ENCODE results near the gene SWAP70.

The SWAP70 gene

DNA sequence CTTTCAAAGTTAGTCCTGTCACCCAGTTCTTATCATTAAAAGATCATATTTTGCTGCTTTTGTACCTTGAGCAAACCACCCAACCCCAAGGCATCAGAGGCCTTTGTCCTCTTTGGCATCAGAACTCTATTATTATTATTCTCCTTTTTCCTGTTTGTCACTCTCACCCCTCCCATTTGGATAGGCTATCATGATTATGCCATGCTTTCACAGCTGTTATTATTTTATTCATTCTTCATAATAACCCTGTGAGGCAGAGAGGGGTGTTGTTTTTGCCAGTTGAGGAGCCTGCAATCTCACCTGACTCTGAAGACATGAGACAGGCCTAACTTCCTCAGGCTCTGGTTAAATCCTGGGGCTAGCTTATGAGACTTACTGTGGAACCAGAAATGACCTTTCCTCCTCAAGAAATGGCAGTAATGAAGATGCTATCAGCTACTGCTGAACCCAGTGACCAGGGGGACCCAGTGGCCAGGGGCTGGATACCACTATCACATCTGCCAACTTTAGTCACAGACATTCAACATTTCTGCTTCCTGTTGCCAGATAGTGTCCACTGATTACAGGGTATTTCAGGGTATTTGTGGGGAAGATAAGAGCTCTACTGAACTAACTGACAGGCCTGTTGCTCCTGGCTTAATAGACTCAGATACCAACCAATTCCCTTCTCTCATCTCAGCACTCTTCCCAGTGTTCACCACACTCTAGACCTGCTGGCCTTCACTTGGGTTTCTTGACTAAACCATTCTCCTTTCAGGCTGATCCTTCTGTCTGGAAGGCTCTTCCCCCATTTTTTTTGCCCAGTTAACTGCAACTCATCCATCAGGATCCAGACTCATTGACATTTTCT is 11.8 kb upstream of the SWAP70 start:
- no peak for DNase-seq

DNA sequence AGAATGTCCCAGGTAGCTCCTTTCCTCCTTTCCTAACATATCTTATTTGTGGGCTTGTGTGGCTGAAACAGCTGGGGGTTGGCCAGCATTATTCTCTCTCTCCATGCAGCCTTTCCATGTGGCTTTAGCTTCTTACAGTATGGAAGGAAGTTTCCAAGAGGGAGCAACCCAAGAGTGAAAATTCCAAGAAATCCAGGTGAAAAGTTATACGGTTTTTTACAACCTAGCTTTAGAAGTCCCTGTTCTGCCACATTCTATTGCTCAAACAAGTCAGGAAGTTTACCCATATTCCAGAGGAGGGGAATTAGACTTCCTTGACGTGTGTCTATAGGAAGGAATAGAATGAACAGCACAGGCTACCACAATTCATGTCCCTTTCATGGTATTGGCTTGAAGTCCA is 10.0 kb upstream of the SWAP70 start:
- DNase-seq, result no peak

- DNase-seq, result no peak
These were observed 7.0 kb upstream of the SWAP70 start for GRCh38 chr11:9656864-9657263.

GRCh38 chr11:9657531-9657930 is 6.3 kb upstream of the SWAP70 start:
- no peak for DNase-seq

DNA sequence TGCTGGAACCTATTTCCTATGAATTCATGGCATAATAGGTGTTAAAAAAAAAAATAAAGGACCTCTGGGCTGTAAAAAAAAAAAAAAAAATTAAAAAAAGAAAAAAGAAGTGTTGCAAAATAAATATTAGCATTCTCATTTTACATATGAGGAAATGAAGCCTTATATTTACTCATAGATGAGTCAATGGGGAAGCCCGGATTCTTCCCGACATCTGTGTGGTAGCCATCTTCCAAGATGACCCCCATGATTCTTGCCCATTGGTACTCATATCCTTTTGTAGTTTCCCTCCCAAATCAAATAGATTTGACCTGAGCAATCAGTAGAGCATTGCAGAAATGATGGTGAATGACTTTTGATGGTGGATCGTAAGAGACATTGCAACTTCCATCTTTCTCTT is 3.0 kb upstream of the SWAP70 start:
- no peak for DNase-seq

DNA sequence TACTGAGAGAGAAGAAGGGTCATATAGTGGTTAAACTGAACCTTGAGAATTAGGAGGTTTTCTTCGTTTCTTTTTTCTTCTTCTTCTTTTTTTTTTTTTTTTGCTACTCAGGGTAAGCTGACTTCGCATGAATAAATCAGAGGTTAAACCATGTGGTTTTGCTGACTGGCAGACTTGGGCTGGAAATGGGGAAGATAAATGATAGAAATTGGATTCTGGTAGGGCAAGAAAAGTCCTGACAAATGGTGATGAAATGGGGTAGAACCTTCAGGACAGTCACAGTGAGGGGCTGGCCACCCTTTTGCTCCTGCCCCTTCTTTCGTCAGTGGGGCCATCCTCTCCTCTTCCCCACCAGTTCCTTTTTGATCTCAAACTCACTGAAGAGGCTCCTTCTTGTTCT is 1.6 kb upstream of the SWAP70 start:
- no peak for DNase-seq

- DNase-seq, result peak; percentile 37
These were observed 647 bp downstream of the SWAP70 start for GRCh38 chr11:9664276-9665171.

DNA sequence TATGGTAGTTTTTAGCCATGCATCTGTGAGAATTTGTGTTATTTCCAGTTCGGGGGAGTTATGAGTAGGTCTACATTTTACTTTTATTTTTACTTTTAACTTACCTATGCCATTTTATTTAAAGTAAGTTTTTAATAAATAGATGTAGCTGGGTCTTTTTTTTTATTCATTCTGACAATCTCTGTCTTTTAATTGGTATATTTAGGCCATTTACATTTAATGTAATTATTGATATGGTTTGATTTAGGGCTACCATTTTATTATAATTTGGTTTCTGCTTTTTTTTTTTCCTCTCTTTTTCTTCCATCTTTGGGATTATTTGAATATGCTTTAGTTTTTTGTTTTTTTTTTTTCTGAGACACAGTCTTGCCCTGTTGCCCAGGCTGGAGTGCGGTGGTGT is 1.9 kb downstream of the SWAP70 start:
- DNase-seq, result no peak

GRCh38 chr11:9669954-9670353 is 6.1 kb downstream of the SWAP70 start:
- DNase-seq, result no peak

GRCh38 chr11:9672288-9672916 is 8.5 kb downstream of the SWAP70 start:
- no peak for DNase-seq

DNA sequence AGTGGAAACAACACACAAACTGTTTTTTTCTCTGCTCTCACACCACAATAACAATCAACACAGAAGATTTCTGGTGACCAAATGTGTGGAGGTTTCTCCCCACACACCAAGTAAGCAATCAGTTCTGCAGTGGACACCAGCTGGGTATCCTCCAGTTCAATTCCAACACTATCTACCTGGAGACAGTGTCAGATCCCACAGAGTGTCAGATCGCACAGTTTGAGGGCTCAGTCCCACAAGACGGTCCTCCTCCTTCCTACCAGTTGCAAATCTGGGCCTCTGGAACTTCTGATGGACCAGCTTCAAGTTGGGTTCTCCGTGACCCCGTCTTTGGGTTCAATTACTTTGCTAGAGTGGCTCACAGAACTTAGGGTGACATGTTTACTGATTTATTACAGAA is 9.0 kb downstream of the SWAP70 start:
- no peak for DNase-seq

GRCh38 chr11:9675691-9676090 is 11.8 kb downstream of the SWAP70 start:
- DNase-seq, result no peak

GRCh38 chr11:9677951-9678350 is 14.1 kb downstream of the SWAP70 start:
- no peak for DNase-seq

DNA sequence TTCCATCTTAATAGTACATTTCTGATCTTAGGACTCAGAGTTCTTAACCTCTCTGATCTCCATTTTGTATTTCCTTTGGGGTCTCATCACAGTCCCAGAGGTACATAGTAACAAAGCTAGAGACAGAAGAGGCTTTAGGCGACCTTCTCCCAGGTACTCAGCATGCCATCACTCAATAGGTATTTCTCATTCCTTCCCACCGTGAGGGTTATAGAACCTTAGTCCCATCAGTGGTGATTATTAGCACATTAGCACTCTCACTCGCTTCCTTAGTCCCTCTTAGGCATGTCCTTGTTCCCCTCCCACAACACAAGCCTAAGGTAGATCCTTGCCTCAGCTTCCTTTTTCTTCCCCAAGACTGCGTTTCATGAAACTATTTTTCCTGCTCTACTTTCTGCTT is 14.7 kb downstream of the SWAP70 start:
- DNase-seq, result no peak

DNA sequence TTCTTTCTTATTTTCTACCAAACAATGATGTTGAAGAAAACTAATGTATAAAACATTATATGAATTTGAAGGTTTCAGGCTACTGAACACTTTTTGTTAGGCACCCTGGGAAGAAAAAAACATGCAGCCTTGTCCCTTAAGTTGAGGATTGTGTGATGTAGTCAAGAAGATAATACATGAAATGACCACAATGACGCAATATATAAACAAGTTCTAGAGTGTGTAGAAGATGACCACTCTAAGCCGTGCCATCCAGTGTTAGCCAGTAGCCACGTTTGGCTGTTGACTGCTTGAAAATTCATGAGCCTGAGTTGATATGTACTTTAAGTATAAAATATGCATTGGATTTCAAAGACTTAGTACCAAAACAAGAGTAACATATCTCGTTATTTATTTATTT is 16.2 kb downstream of the SWAP70 start:
- no peak for DNase-seq

GRCh38 chr11:9681583-9682372 is 17.9 kb downstream of the SWAP70 start:
- no peak for DNase-seq

- no peak for DNase-seq
These were observed 24.0 kb downstream of the SWAP70 start for GRCh38 chr11:9687711-9688477.

DNA sequence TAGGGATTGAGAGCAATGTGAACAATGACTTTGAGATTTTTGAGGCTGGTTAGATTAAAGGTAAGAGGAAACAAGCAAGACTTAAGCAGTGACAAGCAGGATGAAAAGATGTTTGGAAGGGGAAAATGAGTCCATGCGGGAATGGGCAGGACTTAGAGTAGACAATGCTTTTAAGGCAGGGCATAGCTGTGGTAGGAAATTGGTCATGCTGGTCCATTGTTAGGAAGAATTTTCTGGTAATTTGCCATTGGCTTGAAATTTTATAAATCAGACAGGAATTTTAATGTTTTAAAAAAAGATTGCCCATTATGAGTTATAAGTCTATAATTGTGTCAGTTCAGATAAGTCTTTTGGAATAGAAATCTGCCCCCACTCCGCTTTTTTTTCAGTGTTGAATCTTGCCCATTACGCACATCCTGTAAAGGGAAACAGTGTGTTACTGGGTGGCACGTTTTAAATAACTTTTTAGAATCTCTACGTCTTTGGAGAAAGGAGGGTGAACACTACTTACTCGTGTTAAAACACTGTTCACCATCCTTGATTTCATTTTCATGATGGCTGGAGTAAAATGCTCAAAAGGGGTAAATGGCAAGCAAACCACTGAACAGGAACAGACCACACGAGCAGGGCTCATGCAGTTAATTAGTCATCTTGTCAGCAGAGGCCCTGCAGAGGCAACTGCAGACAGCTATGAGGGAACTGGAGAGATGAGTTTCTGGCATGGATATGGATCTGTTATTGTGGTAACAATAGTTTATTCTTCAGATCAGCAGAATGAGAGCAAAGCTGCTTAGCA is 25.0 kb downstream of the SWAP70 start:
- DNase-seq, result peak; percentile 13

- no peak for DNase-seq
These were observed 25.8 kb downstream of the SWAP70 start for GRCh38 chr11:9689721-9690120.

- no peak for DNase-seq
These were observed 28.0 kb downstream of the SWAP70 start for GRCh38 chr11:9691865-9692264.

DNA sequence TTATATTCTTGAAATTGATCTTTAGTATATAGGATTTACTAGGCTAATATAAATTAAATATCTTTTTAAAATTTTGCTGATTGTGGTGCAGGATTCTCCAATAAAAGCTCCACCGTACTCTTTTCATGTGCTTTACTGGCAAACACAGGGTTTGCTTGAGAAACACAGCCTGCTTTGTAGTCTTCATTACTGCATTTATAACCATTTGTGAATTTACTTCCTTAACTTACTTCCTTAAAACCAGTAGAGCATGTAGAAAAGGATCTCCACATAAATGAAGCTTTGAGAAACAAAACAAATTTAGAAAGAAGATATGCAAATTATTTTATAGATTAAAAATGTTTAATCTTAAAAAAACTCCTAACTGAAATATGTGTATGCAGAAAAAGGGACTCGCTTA is 28.8 kb downstream of the SWAP70 start:
- DNase-seq, result no peak

All from CD4-positive, alpha-beta T cell treated with Interleukin-17A for 4 hours (primary cell).